HG03571 (cell line): ENCODE results near the gene DNAH11.
"Not testable (repeated sequence)": the region's sequence is repeated elsewhere in the genome, so short reads cannot be mapped to it uniquely, and the experiment has no call there.

ENCODE experiments used
- ATAC-seq: cut with Tn5 transposase; IDR thresholded peaks from one replicate; pipeline ENCODE4 v1.9.1; 2021; ENCODE audit not compliant: unreplicated experiment

DNAH11 gene

GRCh38 chr7:21868576-21868850 is 325.7 kb downstream of the DNAH11 start:
- no peak for ATAC-seq

DNA sequence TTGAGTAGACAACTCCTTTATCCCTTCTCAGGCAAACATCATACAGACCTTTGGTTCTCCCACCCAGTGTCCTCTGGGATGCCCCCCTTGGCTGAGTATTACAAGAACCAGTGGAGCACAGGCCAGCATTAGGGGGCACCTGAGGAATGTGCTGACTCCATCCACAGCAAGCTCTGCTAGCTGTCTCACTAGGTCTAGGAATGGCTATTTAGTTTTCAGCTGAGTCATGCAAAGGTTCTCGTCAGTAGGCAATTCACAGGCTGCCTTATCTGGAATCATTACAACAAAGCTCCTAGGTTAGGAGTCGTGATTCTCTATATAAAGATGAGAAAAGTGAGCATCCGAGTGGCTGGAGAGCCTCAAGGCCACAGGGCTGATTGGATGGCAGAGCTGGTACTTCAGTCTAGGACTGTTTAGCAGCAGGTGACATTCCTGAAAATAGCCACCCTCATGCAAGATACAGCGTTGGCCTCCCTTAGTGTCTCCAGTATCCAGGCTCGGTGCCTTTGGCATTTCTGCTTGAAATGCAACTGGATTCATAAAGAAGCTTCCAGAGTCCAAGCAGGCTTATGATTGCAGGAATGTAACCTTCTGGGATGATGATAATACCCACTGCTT is 327.1 kb downstream of the DNAH11 start:
- no peak for ATAC-seq

DNA sequence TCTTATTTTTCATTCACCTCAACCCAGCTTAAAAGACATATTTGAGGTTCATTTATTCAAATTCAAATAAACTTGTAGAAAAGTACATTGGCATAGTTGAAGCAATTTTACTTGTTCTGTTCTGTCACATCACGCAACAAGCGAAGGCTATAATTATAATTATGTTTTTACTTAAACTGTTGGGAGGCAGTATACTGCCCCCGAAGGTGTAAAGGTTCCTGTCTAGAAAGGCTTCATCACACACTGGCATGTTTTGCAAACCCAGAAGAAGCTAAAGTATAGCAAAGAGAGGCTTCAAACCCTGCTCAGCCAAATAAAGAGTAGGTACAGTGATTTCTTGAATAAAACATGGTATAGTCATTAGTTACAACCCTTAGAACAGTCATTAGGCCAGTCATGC is 340.2 kb downstream of the DNAH11 start:
- no peak for ATAC-seq

GRCh38 chr7:21883501-21883900 is 340.7 kb downstream of the DNAH11 start:
- not testable (repeated sequence) for ATAC-seq

DNA sequence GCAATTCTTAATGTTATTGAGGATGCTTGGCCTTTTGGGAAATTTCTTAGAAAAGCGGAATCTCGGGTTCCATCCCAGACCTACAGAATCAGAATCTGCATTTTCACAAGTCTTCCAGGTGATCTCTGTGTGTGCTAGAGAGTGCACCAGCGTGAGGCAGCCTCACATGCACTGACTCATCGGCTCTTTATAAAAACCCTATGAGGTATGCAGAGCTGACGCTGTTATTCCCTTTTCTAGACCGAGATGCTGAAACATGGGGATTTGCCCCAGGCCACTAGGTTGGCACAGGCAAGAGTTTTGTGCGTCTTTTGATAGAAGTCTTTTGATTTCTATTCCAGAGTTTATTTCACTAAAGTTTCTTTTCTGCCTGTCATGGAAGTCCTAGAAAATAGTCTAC is 341.7 kb downstream of the DNAH11 start:
- ATAC-seq = no peak

DNA sequence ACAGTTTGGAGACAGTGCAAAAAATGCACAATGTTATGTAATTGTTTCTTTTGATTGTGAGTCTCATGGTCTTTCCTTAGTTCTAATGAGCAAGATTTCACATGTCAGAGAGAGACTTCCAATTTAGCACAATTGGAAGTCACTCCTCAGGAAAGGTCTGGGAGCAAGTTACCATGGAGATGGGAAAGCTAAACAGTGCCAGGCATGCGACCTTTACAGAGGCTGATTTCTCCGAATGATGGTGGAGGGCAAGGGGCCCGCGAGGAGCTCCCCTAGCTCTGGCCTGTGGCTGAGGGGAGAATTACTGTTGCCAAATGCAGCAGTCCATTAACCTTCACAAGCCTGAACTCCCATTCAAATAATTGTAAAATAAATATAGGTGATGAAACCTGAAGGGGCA is 343.6 kb downstream of the DNAH11 start:
- ATAC-seq = no peak

DNA sequence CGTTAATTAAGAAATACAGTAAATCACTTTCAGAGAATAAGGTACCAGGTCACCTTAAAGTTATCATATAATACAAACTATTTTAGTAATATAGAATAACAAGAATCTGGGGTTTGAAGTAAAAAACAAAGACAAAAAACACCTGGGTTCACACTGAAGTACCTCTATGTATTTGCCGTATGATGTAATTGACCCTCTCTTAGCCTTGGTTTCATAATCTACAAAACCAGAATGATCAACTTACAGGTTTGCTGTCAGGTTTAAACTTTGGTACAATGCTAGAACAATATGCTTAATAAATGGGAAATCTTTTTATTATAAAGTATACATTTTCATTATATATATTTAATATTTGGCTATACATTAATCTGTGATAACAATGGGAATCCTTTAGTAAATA is 344.5 kb downstream of the DNAH11 start:
- no peak for ATAC-seq

GRCh38 chr7:21887779-21888178 is 344.9 kb downstream of the DNAH11 start:
- no peak for ATAC-seq

GRCh38 chr7:21891291-21891690 is 348.5 kb downstream of the DNAH11 start:
- no peak for ATAC-seq

GRCh38 chr7:21893401-21893800 is 350.6 kb downstream of the DNAH11 start:
- ATAC-seq = no peak

- ATAC-seq = peak; percentile 95
Observed at GRCh38 chr7:21898265-21898930, 355.6 kb downstream of the DNAH11 start.

DNA sequence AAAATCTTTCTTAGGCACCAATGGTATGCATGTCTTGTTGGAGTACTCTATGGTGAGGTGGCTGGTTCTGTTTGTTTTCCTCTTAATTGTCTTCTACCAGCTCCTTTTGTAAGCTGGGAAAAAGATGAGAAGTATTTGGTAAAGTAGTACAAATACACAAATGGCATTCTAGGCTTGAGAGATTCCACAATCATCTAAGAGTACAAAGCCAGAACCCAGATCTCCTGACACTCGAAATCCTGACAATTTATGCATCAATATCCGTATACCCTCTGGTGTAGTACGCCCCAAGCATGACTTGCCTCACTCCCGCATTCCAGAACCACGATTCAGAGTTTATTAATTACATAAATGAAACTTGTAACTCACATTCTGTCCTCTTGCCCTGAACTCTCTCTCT is 359.4 kb downstream of the DNAH11 start:
- ATAC-seq = no peak

DNA sequence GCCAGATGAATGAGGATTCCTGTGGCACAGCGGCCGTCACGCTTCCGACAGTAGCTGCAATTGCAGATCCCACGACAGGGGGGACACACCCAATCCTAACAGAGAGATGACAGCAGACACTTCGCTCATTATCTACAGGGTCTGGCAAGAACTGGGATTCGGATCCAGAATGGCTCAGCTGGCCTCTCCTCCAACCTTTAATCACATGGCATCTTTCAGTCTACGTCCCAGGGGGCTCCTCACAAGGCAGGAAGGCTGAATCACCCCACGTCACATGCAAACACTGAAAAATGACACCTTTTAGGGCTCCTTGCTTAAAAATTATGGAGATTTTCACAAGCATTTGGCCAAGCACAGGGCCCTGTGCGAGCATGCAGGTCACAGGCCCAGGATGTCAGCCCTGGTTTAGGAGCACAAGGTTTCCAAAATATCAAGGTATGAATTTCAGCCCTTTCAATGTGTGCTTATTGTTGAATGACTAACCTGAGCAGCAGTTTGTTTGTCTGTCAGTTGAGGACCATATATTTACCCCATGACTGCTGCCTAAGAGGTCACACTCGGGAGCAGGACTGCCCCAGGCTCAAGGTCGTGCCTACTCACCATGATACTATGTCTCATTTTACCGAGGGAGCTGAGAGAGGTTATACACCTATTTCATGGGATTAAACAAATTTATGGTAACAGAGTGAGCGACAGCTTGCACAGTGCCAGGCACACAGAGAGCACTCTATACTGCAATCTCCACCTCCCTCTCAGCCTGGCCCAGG is 360.4 kb downstream of the DNAH11 start:
- no peak for ATAC-seq

DNA sequence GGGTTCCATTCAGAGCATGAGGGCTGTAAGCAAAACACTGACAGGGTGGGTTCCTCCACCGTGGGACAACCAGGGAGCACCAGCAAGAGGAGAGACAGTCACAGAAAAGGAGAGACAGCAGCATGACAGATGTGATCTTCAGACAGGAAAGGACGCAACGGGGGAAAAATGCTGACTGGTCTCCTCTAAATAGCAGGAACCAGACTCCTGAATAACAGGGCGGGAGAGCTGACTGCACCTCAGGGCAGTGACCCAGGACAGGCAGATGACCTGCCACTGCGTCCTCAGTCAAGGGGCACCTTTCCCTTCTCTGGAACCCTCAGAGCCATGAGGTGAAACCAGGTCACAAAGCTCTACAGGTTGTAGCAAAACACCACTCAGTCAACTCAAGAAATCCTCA is 365.9 kb downstream of the DNAH11 start:
- ATAC-seq = no peak

- ATAC-seq = no peak
Observed at GRCh38 chr7:21910253-21910652, 367.4 kb downstream of the DNAH11 start.

GRCh38 chr7:21911341-21911875 is 368.6 kb downstream of the DNAH11 start:
- no peak for ATAC-seq

GRCh38 chr7:21912305-21912704 is 369.5 kb downstream of the DNAH11 start:
- no peak for ATAC-seq

GRCh38 chr7:21912931-21913780 is 370.3 kb downstream of the DNAH11 start:
- ATAC-seq = no peak

- ATAC-seq = no peak
Observed at GRCh38 chr7:21914671-21915070, 371.8 kb downstream of the DNAH11 start.

GRCh38 chr7:21915140-21915539 is 372.3 kb downstream of the DNAH11 start:
- no peak for ATAC-seq

DNA sequence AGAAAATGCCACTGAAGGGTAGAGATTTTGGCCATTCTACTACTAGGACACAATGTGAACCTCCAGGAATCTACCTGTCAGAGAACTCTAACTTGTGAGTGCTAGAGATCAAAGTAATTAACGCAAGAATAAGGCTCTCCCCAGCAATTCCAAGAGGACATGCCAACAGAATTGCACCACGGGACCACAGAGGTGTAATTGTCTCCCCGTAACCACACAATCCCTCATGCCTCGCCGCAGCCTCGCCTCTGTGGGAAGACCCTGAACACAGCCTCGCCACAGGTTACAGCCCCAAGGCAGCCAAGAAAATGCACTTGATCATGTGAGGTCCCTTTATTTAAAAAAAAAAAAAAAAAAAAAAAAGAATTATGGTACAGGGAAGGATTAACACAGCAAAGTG is 373.3 kb downstream of the DNAH11 start:
- no peak for ATAC-seq
